NCI-H510A (cell line): ENCODE measurements around the gene DMXL2.
"Not testable (repeated sequence)": the region's sequence is repeated elsewhere in the genome, so short reads cannot be mapped to it uniquely, and the experiment has no call there.

ENCODE experiments used
- DNase-seq: peaks from one replicate; lab custom pipeline; 2025; lab: John Stamatoyannopoulos, UW

The DMXL2 gene

DNA sequence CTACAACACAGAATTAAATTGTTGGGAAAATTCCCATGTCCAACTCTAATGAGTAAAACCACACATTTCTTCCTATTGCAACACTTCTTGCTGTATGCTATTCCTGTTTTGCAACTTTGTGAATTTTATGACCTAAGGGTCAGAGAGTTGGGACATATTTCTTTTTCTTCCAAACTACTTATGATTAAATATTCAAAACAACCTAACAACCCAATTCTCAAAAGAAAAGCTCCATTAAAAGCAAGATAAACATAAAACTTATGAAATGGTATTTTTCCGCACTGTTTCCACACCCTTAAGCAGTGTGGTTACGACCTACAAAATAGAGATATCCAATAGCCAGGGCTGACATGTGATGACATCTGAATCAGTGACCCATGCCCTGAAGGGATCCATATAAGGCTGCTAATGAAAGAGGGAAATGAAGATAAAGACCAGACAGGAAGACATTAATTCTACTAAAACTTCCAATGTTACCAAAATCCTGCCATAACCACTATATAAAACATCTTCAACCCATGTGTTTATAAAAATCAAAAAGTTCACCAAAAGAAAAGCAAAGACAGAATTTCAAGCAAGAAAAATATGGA, 45.6 kb downstream of the DMXL2 start:
- DNase-seq: no peak

DNA sequence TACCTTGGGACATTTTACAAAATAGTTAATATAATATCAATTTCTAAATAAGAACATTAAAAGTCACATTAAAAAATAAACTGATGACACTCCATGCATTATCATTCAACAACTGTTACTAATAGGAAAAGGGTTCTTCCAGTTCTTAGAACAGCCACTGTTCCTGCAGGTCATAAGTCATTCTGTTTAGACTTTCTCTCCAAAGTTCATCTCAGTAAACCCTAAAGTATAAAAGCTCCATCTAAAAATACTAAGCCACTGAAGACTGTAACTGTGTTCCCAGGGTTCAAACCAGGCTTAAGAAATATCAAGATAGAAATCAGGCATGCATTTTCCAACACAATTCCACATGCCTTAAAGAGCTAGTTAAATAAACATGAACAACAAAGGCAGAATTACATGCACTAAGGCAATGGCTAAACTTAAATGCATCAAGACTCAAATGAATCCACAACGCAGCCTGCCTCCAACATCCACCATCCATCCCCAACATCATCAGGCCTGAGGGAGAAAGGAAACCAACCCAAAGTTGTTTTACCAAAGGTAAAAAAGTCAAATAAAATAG, 46.2 kb downstream of the DMXL2 start:
- DNase-seq: no peak

DNA sequence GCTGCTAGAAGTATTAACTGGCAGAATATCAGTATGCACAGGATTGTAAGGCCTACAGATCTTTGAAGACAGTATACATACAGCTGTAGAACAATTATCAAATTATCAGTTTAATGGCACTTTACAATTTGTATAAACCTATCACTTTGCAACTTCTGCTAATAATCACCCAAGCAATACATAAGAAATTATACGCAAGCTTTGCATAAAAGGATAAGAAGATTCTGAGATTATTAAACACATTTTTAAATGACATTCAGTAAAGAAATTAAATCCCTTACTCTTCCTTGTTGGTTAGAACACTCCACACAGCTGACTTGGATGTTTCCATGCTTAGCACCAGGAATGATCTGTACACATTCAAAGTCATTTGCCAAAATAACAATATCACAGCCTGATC, 46.8 kb downstream of the DMXL2 start:
- DNase-seq: no peak

DNA sequence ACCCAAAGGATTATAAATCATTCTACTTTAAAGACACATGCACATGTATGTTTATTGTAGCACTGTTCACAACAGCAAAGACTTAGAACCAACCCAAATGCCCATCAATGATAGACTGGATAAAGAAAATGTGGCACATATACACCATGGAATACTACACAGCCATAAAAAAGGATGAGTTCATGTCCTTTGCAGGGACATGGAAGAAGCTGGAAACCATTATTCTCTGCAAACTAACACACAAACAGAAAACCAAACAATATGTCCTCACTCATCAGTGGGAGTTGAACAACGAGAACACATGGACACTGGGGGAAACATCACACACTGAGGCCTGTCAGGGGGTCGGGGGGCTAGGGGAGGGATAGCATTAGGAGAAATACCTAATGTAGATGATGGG, 49.2 kb downstream of the DMXL2 start:
- not testable (repeated sequence) for DNase-seq

DNA sequence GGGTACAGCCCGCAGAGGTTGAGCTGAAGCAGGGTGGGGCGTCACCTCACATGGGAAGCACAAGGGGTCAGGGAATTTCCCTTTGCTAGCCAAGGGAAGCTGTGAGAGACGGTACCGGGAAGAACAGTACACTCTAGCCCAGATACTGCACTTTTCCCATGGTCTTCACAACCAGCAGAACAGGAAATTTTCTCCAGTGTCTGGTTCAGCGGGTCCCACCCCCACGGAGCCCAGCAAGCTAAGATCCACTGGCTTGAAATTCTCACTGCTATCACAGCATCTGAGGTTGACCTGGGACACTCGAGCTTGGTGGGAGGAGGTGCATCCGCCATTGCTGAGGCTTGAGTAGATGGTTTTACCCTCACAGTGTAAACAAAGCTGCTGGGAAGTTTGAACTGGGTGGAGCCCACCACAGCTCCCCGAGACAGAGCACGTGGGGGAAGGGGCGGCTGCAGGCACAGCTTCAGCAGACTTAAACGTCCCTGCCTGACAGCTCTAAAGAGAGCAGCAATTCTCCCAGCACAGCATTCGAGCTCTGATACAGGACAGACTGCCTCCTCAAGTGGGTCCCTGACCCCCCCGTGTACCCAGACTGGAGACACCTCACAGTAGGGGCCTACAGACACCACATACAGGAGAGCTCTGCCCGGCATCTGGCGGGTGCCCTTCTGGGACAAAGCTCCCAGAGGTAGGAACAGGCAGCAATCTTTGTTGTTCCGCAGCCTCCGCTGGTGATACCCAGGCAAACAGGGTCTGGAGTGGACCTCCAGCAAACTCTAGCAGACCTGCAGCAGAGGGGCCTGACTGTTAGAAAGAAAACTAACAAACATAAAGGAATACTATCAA, 53.4 kb downstream of the DMXL2 start:
- not testable (repeated sequence) for DNase-seq

DNA sequence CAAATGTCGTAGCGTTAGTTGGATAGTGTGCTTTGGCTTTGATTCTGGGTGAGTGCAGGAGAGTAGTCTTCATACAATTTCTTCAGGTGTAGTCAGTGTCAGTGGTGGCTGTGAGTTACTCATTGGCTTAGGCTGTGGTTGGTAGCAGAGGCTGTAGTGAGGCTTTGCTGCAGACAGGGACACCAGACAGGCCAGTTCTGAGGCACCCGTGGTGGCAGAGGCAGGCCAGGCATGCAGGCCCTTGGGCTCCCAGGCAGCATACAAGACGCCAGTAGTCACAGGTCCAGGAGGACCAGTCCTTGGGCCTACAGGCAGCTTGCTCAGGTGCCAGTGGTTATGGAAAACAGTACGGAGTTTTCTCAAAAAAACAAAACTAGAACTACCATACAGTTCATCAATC, 61.3 kb downstream of the DMXL2 start:
- no peak for DNase-seq

DNA sequence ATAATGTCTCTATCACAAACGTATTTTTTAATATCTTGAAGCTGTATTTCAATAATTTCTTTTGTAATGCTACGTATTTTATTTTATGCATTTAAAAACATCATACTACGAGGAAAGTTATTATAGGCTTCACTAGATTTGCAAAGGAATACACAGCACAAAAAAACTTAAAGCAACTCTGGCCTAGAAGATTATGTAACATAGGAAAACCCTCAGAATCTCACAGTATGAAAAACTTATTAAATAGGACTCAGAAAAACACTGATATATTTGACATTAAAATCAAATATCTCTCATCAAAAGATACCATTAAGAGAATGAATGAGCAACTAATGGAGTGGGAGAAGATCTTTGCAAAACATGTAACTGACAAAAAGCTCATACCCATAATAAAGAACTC, 63.7 kb downstream of the DMXL2 start:
- DNase-seq: no peak

DNA sequence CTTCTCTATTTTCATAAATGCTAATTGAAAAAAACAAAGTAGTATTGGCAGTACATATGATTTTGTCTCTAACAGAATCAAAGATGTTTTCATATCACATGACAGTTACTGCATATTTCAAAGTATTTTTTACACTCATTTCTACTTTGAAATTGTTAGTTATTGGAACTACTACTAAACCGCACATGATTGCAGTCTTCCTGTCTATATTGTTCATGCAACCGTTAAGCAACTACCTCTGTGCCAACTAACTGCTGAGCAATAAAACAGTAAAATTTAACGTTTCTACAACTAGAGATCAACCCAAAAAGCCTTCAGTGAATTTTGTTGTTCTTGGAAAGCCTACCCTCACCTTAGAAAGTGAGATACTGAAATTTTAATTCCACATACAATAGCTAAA, 64.2 kb downstream of the DMXL2 start:
- no peak for DNase-seq

DNA sequence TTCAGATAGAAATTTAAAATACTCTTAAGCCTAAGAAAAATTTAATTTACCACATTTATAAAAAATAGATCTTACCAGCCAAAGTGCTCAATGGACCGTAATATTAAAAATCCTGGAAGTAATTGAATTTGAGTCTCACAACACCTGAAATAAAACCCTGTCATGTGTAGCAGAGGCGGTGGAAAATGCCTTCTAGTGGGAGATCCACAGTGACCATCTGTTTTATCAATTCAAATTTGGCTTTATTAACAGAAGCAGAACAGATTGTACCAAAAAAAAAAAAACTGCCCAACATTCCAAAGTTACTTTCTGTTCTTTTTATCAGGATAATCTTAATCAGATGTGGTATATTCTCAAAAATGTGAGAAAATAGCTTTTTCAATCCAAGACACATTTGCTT, 71.7 kb downstream of the DMXL2 start:
- DNase-seq: no peak

DNA sequence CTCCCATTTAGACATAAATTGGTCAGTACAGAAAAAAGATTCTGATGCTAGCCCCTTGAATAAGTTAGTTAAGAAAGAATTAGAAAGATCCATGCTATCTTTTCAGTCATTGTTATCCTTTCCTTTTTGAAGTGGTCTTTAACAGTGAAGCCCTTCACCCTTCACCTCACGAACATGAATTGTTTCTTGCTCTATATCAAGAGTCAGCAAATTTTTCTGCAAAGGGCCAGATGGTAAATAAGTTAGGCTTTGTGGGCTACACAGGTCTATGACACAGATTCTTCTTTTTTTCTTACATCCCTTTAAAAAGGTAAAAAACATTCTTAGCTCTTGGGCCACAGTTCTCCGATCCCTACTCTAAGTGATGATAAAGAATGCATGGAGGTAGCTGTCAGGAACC, 74.9 kb downstream of the DMXL2 start:
- no peak for DNase-seq

DNA sequence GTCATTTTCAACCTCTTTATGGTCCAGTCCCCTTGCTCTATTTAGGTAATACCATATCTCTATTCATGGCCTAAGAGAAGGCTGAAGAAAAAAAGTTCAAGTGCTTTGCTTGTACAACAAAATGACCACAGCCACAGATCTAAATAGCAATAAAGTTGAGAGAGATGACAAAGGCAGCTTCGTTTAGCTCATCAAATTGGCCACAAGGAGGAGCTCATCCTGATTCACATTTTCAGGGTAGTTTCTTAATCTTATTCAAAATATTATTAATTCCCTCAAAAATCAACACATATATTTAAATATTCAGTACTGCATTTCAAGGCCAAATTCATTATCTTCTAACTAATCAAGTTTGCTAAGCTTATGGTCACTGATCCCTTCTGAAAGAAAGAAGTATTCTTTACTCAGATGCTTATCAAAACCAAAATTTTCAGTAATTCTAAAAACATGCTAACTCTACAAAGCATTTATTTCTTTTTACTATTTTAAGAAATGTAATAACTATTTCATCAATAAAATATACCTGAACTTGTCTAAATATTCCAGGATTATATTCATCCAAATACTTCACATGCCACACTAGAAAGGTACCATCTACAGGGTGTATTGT, 85.5 kb downstream of the DMXL2 start:
- DNase-seq: no peak

DNA sequence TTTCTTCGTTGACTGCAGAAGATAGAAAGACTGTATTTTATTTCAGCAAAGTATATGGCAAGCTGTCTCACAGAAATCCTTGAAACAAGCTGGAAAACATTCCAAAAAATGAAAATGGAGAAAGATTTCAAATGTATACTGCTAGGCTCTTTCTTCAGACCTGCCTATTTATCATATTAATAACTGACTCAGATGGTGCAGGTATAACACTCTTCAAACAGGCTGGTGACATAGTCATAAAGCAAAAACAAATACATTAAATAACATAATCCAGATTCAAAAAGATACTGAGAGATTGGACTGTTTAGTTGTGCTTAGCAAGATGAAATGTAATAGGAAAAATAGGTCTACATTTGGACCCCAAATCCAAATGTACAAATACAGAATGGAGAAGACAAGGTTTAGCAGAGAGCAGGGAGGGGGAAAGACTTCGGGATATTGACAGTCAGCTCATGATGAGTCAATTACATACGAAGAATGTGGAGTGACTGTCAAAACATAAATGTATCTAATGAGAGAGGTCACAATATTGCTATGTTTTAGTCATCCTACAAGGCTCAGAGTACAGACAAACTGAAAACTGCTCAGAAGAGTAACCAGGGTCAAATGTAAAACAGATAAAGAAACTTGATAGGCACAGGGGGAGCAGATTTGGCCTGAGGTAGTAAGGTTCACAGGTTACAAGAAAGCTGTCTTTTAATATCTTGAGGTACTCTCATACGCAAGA, 88.7 kb downstream of the DMXL2 start:
- DNase-seq: no peak

DNA sequence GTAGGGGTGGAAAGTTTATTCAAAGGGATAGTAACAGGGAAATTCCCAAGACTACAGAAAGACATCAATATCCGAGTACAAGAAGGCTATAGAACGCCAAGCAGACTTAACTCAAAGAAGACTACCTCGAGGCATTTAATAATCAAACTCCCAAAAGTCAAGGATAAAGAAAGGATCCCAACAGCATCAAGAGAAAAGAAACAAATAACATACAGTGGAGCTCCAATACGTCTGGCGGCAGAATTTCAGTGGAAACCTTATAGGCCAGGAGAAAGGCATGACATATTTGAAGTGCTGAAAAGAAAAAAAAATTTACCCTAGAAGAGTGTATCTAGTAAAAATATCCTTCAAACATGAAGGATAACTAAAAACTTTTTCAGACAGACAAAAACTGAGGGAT, 95.6 kb downstream of the DMXL2 start:
- no peak for DNase-seq

DNA sequence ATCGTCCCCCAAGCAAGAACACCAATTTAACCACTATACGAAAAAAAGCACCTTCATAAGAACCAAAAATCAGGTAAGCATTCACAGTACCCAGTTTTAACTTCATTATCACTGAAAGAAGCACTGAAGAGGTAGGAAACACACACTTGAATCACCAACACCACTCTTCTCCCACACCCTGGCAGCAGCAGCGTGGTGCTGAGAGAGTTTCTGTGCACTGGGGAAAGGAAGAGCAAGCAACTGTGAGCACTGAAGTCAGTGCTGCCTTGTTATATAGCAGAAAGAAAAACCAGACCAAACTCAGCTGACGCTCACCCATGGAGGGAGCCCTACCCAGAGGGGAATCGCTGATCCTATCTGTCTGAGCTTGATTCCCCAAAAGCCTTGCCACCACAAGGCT, 98.2 kb downstream of the DMXL2 start:
- no peak for DNase-seq

DNA sequence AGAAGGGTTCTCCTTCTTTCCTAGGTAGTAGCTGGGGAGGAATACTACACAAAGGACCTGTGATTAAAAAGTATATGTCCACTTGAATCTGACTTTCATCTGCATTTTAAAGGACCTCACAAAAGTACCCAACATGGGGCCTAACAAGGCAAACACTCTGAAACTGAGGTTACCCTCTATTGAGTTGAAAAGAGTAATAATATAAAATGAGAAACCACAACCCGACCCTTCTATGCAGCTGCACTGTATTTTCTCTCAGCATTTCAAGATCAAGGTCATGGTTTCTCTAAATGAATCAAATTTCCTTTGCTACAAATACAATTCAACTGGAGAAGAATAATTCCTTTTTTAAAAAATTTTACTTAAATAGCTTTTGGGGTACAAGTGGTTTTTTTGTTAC, 106.3 kb downstream of the DMXL2 start:
- no peak for DNase-seq

DNA sequence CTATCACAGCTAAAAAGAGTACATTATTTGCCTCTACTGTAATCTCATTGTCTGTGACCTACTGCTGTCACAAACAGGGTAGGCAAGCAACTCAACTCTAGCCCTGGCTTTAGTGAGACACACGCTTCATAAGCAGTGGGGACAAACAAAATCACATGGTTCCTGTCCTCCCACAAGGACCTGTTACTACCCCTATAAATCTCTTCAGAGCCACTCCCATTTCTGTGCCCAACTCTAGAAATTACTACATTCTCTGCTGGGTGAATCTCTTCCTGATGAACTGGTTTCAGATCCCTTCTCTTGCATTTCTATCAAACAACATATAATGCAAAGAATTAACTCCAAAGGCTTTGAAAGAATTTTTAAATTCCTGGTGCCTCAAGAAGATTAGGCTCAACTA, 117.3 kb downstream of the DMXL2 start:
- no peak for DNase-seq

DNA sequence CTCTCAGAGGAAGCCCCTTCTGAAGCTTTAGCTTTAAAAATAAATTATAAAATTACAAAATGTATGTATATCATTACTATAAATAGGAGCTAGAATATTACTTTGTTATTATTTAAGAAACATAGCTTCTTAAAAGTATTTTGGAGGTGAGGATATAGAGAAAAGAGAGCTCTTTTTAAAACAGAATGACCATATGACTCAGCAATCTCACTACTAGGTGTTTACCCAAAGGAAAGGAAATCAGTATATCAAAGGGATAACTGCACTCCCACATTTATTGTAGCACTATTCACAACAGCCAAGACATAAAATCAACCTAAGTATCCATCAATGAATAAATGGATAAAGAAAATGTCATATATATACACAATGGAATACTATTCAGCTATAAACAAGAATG, 119.6 kb downstream of the DMXL2 start:
- DNase-seq: no peak

DNA sequence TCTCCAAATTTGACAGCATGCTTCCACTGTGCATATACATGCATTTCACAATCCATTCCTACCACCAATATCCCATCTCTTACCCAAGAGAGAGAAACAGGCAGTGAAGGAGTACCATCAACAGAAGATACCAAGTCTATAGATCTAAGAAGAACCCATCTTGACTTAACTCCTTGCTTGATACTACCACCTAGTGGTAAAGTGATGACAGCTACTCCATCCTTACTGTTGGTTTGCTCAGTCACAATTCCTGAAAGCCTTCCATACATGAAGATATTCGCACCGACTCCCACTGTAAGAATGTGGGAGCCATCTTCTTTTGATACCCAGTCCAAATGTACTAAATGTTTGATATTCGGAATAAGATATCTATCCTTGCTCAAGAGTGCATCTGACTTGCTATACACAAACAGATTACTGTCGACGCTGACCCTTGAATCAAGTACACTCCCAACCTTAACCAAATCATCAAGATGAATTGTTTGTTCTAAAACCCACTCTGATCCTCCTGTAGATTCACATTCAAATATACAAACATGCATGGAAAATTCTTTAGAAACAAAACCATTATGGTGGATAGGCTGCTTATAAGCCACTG, 123.1 kb downstream of the DMXL2 start:
- DNase-seq: no peak

DNA sequence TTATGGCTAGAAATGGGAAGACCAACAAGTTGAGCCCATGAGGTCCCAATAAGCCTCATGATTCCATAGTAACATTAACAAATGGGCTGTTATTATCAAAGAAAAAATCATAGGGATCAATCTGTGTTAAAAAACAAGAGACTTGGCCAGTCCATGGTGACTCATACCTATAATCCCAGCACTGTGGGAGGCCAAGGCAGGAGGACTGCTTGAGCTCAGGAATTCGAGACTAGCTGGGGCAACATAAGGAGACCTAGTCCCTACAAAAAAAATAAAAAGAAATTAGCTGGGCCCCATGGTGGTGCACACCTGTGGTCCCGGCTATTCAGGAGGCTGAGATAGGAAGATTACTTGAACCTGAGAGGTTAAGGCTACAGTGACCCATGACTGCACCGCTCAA, 124.8 kb downstream of the DMXL2 start:
- DNase-seq: no peak

DNA sequence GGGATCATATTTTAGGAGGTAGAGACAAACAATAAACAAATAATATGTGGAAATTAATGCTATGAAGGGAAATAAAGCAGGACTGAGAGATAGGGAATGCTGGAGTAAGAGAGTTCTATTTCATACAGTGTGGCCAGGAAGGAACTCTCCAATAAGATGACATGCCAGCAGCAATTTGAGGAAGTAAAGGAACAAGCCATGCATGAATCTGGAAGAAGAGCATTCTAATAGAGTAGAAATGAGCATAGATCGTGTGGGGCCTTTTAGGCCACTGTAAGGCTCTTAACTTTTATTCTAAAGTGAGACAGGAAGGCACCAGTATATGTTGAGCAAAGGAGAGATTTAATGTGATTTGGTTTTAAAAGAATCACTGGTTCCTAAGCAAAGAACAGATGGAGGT, 126.3 kb downstream of the DMXL2 start:
- no peak for DNase-seq

DNA sequence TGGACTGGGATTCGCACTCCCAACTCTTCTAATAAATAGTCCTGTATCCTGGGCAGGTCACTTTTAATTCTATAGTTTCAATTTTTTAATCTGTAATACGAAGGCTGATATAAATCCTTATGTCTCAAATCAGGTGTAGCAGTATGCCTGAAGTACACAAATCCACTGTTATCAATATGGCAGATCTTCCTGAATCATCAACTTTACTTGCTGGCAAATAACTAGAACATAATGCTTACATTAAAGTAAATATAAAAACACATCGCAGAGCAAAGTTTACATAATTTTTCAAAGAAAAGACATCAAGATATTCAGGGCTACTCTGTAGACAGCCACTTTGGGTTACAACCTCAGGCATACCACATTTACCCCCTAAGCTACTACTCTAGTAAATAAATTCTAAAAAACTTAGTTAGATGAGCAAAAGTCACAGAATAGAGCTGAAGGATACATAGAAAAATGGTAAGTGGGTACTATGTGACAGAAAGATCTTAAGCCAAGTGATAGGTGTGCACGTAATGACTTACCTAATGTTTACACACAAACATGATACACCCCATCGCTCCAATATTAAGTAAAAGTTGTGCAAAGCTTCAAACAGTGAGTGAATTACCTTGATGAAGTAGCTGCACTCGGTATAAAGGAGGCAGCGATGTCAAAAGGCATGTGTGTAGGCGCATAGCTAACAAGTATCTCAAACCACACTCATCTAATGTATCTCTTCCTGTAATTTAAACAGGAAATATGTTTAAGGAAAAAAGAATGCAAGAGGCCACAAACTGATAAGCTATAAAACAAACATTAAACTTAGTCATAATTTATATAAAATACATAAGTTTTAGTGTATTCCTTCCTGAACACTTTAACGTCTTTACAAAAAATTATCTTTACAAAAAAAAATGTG, 127.9 kb downstream of the DMXL2 start:
- no peak for DNase-seq
